ENCODE data around the gene CTDNEP1. TPM values are rescaled to one million over a fixed set of nuclear protein-coding genes. Genes with fewer than 3 reads are reported as not detected.
A peak's percentile ranks its signal among the peaks of the same experiment; 100 is the strongest.

CTDNEP1 gene
- total RNA-seq, 3 donors from 2014 or later (not counting 1 experiment from before 2014, with no cell fraction given): 127 to 139 (median 131) TPM

DNA sequence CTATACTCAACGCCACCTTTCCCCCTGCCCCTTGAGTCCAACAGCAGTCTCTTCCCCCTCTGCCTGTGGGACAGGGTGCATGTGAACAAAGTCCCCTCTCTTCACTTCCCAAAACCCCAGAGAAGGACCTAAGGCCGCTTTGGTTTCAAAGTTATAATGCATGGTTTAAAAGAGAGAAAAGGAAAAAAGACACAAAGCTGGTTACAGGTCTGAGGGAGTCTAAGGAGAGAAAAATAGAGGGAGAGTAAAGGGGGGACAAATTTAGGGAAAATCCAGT is 8.1 kb downstream of the CTDNEP1 start:
- H3K27me3 ChIP-seq (ENCODE audit: control insufficient read depth, insufficient read depth, low read length): no peaks in the 10 kb centered on the region
- H3K4me1 ChIP-seq (ENCODE audit: control insufficient read depth, insufficient read depth, low read length): peaks cover 31% of the 10 kb centered on the region
- no peaks in the 10 kb centered on the region for H3K36me3 Mint-ChIP-seq
- peak overlapping the region; percentile 95 for H3K4me3 Mint-ChIP-seq
- peak overlapping the region; percentile 83 for H3K27ac ChIP-seq (ENCODE audit: low read length)
- TF ChIP-seq, protein P1, sequence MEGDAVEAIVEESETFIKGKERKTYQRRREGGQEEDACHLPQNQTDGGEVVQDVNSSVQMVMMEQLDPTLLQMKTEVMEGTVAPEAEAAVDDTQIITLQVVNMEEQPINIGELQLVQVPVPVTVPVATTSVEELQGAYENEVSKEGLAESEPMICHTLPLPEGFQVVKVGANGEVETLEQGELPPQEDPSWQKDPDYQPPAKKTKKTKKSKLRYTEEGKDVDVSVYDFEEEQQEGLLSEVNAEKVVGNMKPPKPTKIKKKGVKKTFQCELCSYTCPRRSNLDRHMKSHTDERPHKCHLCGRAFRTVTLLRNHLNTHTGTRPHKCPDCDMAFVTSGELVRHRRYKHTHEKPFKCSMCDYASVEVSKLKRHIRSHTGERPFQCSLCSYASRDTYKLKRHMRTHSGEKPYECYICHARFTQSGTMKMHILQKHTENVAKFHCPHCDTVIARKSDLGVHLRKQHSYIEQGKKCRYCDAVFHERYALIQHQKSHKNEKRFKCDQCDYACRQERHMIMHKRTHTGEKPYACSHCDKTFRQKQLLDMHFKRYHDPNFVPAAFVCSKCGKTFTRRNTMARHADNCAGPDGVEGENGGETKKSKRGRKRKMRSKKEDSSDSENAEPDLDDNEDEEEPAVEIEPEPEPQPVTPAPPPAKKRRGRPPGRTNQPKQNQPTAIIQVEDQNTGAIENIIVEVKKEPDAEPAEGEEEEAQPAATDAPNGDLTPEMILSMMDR (IDR thresholded peaks at IDR 0.05): no peak
- peaks cover 34% of the 10 kb centered on the region for H3K36me3 ChIP-seq (ENCODE audit: control insufficient read depth, insufficient read depth, low read length)
- 67% methylated on average over 2 of the region's 2 CpGs for WGBS (ENCODE audit: insufficient coverage)
- H3K4me1 Mint-ChIP-seq: peaks cover 39 to 49% of the 10 kb centered on the region in 2 donors
- H3K9me3 ChIP-seq (ENCODE audit: control insufficient read depth, insufficient read depth, low read length): no peaks in the 10 kb centered on the region
- peak overlapping the region; percentile 97 to 99 for H3K27ac Mint-ChIP-seq
- no peaks in the 10 kb centered on the region for H3K27me3 Mint-ChIP-seq (ENCODE audit: low read depth in 2 of 2)
- H3K4me3 ChIP-seq (ENCODE audit: low read length): peak overlapping the region; percentile 89
- ATAC-seq (no peak), DNase-seq (no peak)
- H3K9me3 Mint-ChIP-seq: no peaks in the 10 kb centered on the region
- intact Hi-C loops (cut with micrococcal nuclease): loop anchor here (1.0 to 2.0 kb wide), 2 partner anchors 9 to 63 kb away; partner anchors contain the start of genes EIF5A and ELP5

DNA sequence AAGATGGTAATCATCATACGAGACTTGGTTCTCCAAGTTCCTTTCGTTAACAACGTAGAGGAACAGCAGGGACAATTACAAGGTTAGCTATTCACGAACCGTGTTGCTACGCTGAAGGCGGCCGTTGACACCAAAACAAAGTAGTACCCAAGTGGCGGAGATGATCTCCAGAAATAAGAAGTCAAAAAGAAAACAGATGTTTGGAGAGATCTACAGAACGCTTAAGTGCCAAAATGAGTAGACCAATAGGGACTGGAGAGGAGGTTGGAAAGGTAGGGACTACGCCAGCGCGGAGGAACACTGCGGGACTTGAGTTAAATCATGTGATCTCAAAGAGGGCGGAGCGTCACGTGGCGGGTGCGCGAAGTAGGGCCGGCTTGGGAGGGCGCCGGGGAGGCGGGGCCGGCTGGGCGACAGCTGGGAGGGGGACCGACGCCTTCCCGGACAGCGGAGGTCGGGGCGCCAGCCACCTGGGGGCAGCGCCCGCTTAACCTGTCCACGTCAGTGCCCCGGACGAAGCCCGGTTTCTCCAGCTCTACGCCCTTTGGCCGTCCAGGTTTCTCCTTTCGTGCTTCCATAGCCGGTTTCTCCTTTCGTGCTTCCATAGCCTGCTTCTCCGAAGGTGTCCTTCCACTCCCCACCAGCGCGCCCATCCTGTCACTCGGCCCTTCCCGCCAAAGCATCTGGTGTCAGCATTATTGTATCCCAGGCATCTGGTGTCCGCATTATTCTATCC is 8.6 kb downstream of the CTDNEP1 start:
- Mint-ChIP-seq H3K27me3 (ENCODE audit: low read depth in 2 of 2) (no peaks in the 10 kb centered on the region), H3K27ac (peak overlapping the region; percentile 97 to 99), H3K4me1 (peaks cover 39 to 49% of the 10 kb centered on the region in 2 donors), H3K4me3 (peak overlapping the region; percentile 95), H3K9me3 (no peaks in the 10 kb centered on the region), H3K36me3 (no peaks in the 10 kb centered on the region)
- TF ChIP-seq, protein P1 (IDR thresholded peaks at IDR 0.05): no peak
- Histone ChIP-seq H3K27me3 (ENCODE audit: control insufficient read depth, insufficient read depth, low read length) (no peaks in the 10 kb centered on the region), H3K27ac (ENCODE audit: low read length) (peak overlapping the region; percentile 83), H3K4me3 (ENCODE audit: low read length) (peak overlapping the region; percentile 89), H3K9me3 (ENCODE audit: control insufficient read depth, insufficient read depth, low read length) (no peaks in the 10 kb centered on the region), H3K36me3 (ENCODE audit: control insufficient read depth, insufficient read depth, low read length) (peaks cover 34% of the 10 kb centered on the region), H3K4me1 (ENCODE audit: control insufficient read depth, insufficient read depth, low read length) (peaks cover 31% of the 10 kb centered on the region)
- intact Hi-C loops (cut with micrococcal nuclease): loop anchor here (1.0 to 2.0 kb wide), 2 partner anchors 9 to 64 kb away; partner anchors contain the start of genes EIF5A and ELP5
- ATAC-seq (peak; percentile 43 to 79 (median 60)), DNase-seq (peak; percentile 93 to 98)
- WGBS (ENCODE audit: insufficient coverage): 2% methylated on average over 49 of the region's 49 CpGs

DNA sequence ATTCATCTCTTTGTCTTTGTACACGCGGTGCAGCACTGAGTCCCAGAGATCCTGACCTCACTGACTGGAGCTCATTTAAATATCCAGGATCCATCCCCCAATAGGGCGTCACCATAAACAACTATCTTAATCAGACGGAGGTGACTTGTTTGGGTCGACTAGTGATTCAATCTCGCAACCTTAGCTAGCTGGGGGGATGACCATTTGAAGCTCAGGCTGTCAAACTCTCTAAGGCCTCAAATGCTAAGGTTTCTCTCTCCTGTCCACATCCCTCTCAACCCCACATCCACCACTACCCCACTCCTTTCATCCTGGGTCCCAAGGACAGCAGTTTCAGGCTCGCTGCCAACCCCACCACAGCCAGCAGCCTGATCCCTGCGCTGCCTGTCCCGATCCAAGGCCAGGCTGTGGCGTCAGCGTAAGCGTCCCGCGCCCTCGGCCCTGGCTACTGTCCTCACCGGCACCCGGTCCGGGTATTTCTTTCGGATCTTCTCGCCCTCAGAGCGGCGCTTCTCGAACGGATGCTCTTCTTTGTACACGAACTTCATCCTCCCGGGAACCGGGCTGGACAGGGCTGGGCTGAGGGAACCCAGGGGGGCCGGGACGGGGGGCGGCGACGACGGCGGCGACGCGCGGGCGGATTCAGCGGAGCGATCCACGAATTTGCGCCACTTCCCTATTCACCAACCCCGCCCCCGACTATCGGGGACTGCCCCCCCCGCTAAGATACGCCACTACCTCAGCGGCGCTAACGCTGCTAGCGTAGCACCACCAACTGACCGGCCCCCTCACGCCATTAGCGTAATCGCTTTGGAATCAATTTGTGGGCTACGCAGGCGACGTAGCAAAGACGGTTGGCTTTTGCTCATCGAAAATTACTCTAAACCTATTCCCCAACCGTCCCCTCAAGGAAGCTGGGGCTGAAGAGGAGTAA is 9.5 kb downstream of the CTDNEP1 start, which contains the start of gene GABARAP:
Gene GABARAP (minus strand): TSS at position 667 of the 934 bp plus-strand sequence. CDS start 119 bp downstream, at position 548.
- WGBS (ENCODE audit: insufficient coverage): under 1% methylated on average over 60 of the region's 62 CpGs
- Histone ChIP-seq H3K4me1 (ENCODE audit: control insufficient read depth, insufficient read depth, low read length) (peaks cover 37% of the 10 kb centered on the region), H3K9me3 (ENCODE audit: control insufficient read depth, insufficient read depth, low read length) (no peaks in the 10 kb centered on the region), H3K36me3 (ENCODE audit: control insufficient read depth, insufficient read depth, low read length) (peaks cover 33% of the 10 kb centered on the region), H3K4me3 (ENCODE audit: low read length) (peak within 1 kb of the TSS; percentile 89), H3K27me3 (ENCODE audit: control insufficient read depth, insufficient read depth, low read length) (no peaks in the 10 kb centered on the region), H3K27ac (ENCODE audit: low read length) (peak within 1 kb of the TSS; percentile 83)
- peak; percentile 93 to 96 for DNase-seq
- TF ChIP-seq, protein P1 (IDR thresholded peaks at IDR 0.05): no peak
- Mint-ChIP-seq H3K4me3 (peak within 1 kb of the TSS; percentile 95), H3K27ac (peak within 1 kb of the TSS; percentile 97 to 99), H3K36me3 (no peaks in the 10 kb centered on the region), H3K4me1 (peaks cover 44 to 54% of the 10 kb centered on the region in 2 donors), H3K9me3 (no peaks in the 10 kb centered on the region), H3K27me3 (ENCODE audit: low read depth in 2 of 2) (no peaks in the 10 kb centered on the region)
- peak; percentile 58 to 82 (median 63) for ATAC-seq
- intact Hi-C loops (cut with micrococcal nuclease): loop anchor here (2.0 kb wide), 1 partner anchor 65 kb away; the partner anchor contains the start of gene EIF5A

Data from natural killer cell (primary cell).